Activated naive CD8-positive, alpha-beta T cell (primary cell): ENCODE measurements around the gene MAP4K2.

Source experiments
- H3K27ac Mint-ChIP-seq: one replicate; pipeline ENCODE4 v1.8.0; 2021; ENCODE audit warnings: mixed read lengths
- H3K27me3 Mint-ChIP-seq: one replicate; pipeline ENCODE4 v1.8.0; 2021; ENCODE audit warnings: mixed read lengths
- H3K36me3 Mint-ChIP-seq: one replicate; pipeline ENCODE4 v1.8.0; 2021; ENCODE audit warnings: mixed read lengths
- H3K4me1 Mint-ChIP-seq: one replicate; pipeline ENCODE4 v1.8.0; 2021; ENCODE audit warnings: low read depth, mixed read lengths
- H3K4me3 Mint-ChIP-seq: one replicate; pipeline ENCODE4 v1.8.0; 2021; ENCODE audit warnings: mild to moderate bottlenecking, mixed read lengths
- H3K9me3 Mint-ChIP-seq: one replicate; pipeline ENCODE4 v1.8.0; 2021; ENCODE audit warnings: low read depth, mixed read lengths

Gene MAP4K2

GRCh38 chr11:64764040-64764611 lies 38.9 kb downstream of the MAP4K2 start:
- Mint-ChIP-seq H3K9me3 (no peaks in the 10 kb centered on the region), H3K4me3 (peak overlapping the region; percentile 85), H3K4me1 (peaks cover 93% of the 10 kb centered on the region), H3K27ac (peak overlapping the region; percentile 86), H3K27me3 (no peaks in the 10 kb centered on the region), H3K36me3 (peaks cover 4% of the 10 kb centered on the region)

- Mint-ChIP-seq H3K27ac (peak overlapping the region; percentile 86), H3K4me1 (peaks cover 90% of the 10 kb centered on the region), H3K36me3 (peaks cover 3% of the 10 kb centered on the region), H3K27me3 (no peaks in the 10 kb centered on the region), H3K9me3 (no peaks in the 10 kb centered on the region), H3K4me3 (peak overlapping the region; percentile 85)
These were observed 39.4 kb downstream of the MAP4K2 start for GRCh38 chr11:64763526-64764039.

- Mint-ChIP-seq H3K27me3 (no peaks in the 10 kb centered on the region), H3K27ac (peak overlapping the region; percentile 82), H3K36me3 (peaks cover 3% of the 10 kb centered on the region), H3K4me3 (peak overlapping the region; percentile 42), H3K4me1 (peaks cover 86% of the 10 kb centered on the region), H3K9me3 (no peaks in the 10 kb centered on the region)
These were observed 40.1 kb downstream of the MAP4K2 start for GRCh38 chr11:64762674-64763525.

- Mint-ChIP-seq H3K27me3 (no peaks in the 10 kb centered on the region), H3K4me3 (peak overlapping the region; percentile 42), H3K27ac (peak overlapping the region; percentile 82), H3K9me3 (no peaks in the 10 kb centered on the region), H3K36me3 (peaks cover 3% of the 10 kb centered on the region), H3K4me1 (peaks cover 82% of the 10 kb centered on the region)
These were observed 40.7 kb downstream of the MAP4K2 start for GRCh38 chr11:64762277-64762673.

DNA sequence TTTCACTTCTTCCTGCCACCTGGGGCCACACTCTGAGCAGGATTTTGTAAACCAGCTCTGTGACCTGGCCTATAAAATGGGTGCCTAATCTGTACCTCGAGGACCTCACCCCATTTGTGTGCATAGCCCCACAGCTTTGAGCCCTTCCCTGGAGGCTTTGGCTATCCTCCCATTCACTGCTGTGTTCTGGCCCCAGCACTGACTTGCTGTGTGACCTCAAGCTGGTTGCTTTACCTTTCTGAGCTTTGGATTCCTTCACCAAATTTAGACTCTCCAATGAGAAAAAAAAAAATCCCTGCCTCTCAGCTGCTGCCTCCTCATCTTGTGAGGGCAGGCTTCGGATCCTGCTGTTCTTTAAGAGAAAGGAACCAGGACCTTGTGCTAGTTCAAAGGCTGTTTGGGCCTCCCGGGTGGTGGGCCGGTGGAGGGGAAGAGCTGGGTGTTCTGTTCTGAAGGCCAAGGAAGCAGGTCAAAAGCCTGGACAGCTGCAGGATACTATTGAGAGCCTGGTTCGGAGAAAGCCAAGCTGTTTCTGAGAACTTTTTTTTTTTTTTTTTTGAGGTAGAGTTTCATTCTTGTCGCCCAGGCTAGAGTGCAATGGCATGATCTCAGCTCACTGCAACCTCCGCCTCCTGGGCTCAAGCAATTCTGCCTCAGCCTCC lies 42.1 kb downstream of the MAP4K2 start:
- H3K9me3 Mint-ChIP-seq, result no peaks in the 10 kb centered on the region
- peaks cover 74% of the 10 kb centered on the region for H3K4me1 Mint-ChIP-seq
- H3K27me3 Mint-ChIP-seq, result no peaks in the 10 kb centered on the region
- peak overlapping the region; percentile 84 for H3K27ac Mint-ChIP-seq
- peak overlapping the region; percentile 28 for H3K4me3 Mint-ChIP-seq
- peaks cover 3% of the 10 kb centered on the region for H3K36me3 Mint-ChIP-seq

DNA sequence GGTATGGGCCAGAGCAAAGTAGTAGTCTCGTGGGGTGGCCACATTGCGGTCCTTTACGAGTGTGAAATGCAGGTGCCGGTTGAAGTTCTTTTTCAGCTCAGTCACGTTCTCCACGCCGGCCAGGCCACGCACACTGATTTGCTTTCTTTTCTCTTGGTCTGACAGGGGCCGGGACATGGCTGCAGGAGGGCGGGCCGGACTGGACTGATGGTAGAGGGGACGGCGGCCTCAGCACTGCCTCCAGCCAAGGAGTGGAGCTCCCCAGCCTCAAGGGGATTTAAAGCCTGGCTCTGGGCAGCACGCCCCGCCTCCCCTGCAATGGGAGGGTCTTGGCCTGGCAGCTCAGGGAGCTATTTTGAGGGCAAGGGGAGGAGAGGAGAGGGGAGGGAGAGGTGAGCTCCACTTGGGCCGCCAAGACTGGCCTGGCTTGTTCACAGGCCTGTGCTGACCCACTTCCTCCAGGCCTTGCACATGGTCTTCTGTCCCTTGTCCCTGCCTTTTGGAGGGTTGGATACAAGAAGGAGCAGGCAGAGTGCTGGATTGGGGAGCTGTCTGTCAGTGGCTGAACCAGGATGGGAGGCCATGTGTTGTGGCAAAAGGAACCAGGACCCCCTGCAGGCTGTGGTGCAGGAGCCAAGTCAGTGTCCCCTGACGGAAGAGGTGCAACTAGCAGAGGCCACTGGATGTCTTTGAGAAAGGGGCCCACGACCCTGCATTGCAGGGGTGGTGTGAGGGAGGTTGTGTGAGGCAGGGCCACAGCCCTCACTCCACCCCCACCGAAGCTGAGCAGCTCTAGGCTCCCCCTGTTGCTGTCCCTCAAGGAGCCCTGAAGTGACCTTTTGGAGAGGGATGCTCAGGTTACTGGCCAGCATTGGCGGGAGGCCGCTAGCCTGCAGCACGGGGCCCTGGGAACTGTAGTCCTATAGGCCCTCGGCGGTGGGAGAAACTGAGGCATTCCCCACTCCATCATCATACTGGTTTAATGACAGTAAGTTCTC lies 43.0 kb downstream of the MAP4K2 start, which contains the start of gene PYGM:
PYGM (minus strand) TSS at position 253 of the 998 bp plus-strand sequence; CDS start at position 177, 76 bp downstream.
- peak within 1 kb of the TSS; percentile 84 for H3K27ac Mint-ChIP-seq
- H3K27me3 Mint-ChIP-seq, result no peaks in the 10 kb centered on the region
- peaks cover 66% of the 10 kb centered on the region for H3K4me1 Mint-ChIP-seq
- peak within 1 kb of the TSS; percentile 28 for H3K4me3 Mint-ChIP-seq
- no peaks in the 10 kb centered on the region for H3K9me3 Mint-ChIP-seq
- H3K36me3 Mint-ChIP-seq, result peaks cover 3% of the 10 kb centered on the region

DNA sequence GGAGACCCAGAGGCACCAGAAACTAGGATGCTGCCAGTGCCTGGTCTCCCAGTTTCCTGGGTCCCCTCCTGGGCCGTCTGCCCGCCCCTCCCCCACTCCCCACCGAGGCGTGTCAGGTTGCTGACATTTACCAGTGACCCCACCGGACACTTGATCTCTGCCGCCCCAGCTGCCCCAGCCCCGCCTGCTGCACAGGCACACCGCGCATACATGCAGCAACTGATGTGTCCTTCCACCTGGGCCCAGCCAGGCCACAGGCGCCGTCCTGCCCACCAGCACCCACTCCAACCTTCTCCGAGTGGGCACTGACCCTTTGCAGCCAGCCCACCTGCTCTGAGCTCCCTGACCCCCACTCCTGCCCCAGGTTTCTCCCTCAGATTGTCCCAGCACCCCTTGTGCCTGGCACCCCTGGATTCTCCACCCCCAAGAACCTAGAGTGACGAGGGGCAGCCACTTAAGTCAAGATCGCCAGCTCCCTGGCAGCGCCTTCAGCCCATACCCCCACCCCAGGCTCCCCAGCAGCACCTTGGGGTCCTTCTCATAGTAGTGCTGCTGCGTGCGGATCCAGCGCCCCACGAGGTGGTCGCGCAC lies 43.8 kb downstream of the MAP4K2 start:
- peaks cover 59% of the 10 kb centered on the region for H3K4me1 Mint-ChIP-seq
- H3K9me3 Mint-ChIP-seq, result no peaks in the 10 kb centered on the region
- H3K4me3 Mint-ChIP-seq, result no peak overlapping the region
- no peaks in the 10 kb centered on the region for H3K27me3 Mint-ChIP-seq
- H3K36me3 Mint-ChIP-seq, result no peaks in the 10 kb centered on the region
- peak overlapping the region; percentile 50 for H3K27ac Mint-ChIP-seq

- H3K36me3 Mint-ChIP-seq, result no peaks in the 10 kb centered on the region
- peaks cover 53% of the 10 kb centered on the region for H3K4me1 Mint-ChIP-seq
- no peak overlapping the region for H3K27ac Mint-ChIP-seq
These were observed 44.5 kb downstream of the MAP4K2 start for GRCh38 chr11:64758330-64759079.

GRCh38 chr11:64757549-64758329 lies 45.3 kb downstream of the MAP4K2 start:
- Mint-ChIP-seq H3K36me3 (no peaks in the 10 kb centered on the region), H3K27ac (no peak overlapping the region), H3K4me1 (peaks cover 51% of the 10 kb centered on the region), H3K27me3 (no peaks in the 10 kb centered on the region), H3K4me3 (no peak overlapping the region), H3K9me3 (no peaks in the 10 kb centered on the region)

More at GRCh38 chr11:64758330-64759079, 44.5 kb downstream of the MAP4K2 start:
- H3K27me3 Mint-ChIP-seq, result no peaks in the 10 kb centered on the region
- H3K9me3 Mint-ChIP-seq, result no peaks in the 10 kb centered on the region
- H3K4me3 Mint-ChIP-seq, result no peak overlapping the region

GRCh38 chr11:64755681-64756361 lies 47.2 kb downstream of the MAP4K2 start:
- H3K9me3 Mint-ChIP-seq, result no peaks in the 10 kb centered on the region
- peaks cover 2% of the 10 kb centered on the region for H3K36me3 Mint-ChIP-seq
- H3K27me3 Mint-ChIP-seq, result no peaks in the 10 kb centered on the region
- H3K27ac Mint-ChIP-seq, result no peak overlapping the region
- H3K4me3 Mint-ChIP-seq, result no peak overlapping the region
- peaks cover 43% of the 10 kb centered on the region for H3K4me1 Mint-ChIP-seq

- Mint-ChIP-seq H3K27me3 (no peaks in the 10 kb centered on the region), H3K36me3 (peaks cover 2% of the 10 kb centered on the region), H3K9me3 (no peaks in the 10 kb centered on the region), H3K27ac (no peak overlapping the region), H3K4me3 (no peak overlapping the region), H3K4me1 (peaks cover 44% of the 10 kb centered on the region)
These were observed 47.9 kb downstream of the MAP4K2 start for GRCh38 chr11:64754919-64755662.
